ENCODE data around the gene IFT81.

- TF ChIP-seq ATF2 (tag by site-specific recombination; IDR thresholded peaks at IDR 0.05; ENCODE audit: low read depth), result no peak
- TF ChIP-seq TCF7L2 (IDR thresholded peaks at IDR 0.05; ENCODE audit: borderline replicate concordance, low read depth, low read length), result no peak
- no peak for TF ChIP-seq INSM2 (tag by site-specific recombination; IDR thresholded peaks at IDR 0.05)
- no peak for TF ChIP-seq YY1 (tag by site-specific recombination; IDR thresholded peaks at IDR 0.05)
- no peak for TF ChIP-seq ZNF214 (tag by site-specific recombination; IDR thresholded peaks at IDR 0.05; ENCODE audit: borderline replicate concordance)
- no peak for TF ChIP-seq ZNF768 (tag by site-specific recombination; IDR thresholded peaks at IDR 0.05)
- no peak for TF ChIP-seq TSHZ1 (tag by site-specific recombination; IDR thresholded peaks at IDR 0.05; ENCODE audit: borderline replicate concordance)
Measured at GRCh38 chr12:110109037-110109836, 14.9 kb upstream of the IFT81 start.
